ENCODE results near the gene FAM83F.

FAM83F gene

DNA sequence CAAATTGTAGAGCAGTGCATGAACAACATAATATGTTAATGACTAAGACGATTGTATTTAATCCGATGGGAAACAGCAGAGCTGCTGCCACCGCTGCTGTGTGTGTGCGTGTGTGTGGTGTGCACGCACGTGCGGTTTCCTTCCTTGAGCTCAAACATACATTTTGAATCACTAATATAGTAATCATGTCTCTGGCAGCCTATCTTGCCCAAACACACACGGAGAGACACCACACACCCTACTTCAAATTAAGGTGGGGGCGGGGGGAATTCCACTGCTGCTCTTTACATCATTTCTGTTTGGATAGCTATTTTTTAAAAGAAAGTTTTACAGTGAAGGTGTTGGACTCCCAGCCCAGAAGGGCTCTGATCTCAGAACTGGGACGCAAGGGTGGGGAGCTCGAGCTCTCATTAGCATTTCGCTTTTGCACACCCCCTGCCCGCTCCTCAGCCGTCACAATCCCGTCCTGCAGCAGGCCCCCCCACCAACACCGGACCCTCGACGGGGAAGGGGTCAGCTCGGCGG lies 651 bp upstream of the FAM83F start:
- DNase-seq (ENCODE audit: low spot score) = peak; percentile 48

DNA sequence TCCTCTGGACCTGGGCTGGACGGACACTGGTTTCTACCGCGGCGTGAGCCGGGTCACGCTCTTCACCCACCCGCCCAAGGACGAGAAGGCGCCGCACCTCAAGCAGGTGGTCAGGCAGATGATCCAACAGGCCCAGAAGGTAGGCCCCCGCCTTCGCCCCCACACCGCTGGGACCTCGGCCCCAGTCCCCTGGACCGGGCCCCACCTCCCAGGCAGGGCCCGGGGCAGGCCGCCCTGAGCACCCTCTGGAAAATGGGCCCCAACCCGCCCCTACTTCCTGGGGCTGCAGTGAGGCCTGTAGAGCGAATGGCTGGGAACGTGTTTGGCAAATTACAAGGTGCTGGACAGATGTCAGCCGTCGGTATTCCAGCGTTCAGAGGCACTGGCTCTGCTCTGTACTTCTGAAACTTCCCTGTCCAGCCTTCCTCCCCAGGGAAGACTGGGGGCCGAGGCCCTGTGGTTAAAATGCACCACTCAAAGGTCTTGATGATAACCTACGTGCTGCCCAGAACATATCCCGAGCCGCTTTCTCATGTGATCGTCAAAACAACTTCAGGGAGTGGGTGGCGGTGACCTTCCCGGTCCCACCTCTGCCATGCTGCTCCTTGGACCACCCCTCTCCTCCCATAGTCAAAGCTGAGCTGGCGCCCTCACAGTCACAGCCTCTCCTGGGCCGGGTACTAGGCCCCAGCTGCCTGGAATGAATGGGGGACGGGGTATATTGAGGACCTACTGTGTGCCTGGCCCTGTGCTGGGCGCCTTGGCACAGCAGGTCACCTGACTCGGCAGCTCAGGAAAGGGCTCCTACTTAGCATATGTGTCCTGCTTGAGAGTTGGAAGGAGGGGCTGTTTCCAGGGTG lies 869 bp downstream of the FAM83F start:
- DNase-seq (ENCODE audit: low spot score) = peak; percentile 37

DNA sequence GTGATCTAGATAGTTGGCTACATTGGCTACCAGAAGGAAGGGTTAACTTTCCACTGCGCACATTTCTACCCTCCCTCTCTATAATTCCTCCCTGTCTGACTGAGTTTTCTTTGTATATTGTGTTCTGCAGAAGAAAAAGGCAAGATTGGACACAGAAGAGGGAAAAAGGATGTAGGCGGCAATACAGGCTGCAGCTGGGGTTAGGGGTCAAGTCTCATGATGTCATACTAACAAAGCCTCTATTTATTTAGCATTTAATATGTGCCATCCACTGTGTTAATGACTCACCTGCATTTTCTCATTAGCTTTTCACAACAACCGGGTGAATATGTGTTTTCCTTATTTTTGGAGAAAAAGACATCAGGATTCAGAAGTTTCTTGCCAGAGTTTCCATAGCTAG lies 2.0 kb downstream of the FAM83F start:
- no peak for DNase-seq (ENCODE audit: low spot score)

DNA sequence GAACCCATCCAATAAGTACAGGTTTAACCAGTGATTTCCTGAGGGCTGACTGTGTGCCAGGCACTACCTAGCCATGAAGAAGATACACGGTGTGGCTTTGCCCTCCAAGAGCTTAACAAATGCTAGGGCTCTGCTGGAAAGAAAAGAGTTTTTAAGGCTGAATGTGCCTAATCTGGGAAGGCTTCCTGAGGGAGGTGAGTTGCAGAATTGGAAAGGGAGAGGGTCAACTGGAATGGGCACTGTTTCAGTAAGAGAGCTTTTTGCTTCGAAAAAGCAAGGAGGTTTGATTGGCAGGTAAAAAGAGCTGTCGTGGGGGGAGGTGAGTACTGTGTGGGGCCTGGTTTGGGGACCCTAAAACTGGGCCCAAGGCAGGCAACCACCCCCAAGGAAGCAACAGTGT lies 2.7 kb downstream of the FAM83F start:
- DNase-seq (ENCODE audit: low spot score) = no peak

DNA sequence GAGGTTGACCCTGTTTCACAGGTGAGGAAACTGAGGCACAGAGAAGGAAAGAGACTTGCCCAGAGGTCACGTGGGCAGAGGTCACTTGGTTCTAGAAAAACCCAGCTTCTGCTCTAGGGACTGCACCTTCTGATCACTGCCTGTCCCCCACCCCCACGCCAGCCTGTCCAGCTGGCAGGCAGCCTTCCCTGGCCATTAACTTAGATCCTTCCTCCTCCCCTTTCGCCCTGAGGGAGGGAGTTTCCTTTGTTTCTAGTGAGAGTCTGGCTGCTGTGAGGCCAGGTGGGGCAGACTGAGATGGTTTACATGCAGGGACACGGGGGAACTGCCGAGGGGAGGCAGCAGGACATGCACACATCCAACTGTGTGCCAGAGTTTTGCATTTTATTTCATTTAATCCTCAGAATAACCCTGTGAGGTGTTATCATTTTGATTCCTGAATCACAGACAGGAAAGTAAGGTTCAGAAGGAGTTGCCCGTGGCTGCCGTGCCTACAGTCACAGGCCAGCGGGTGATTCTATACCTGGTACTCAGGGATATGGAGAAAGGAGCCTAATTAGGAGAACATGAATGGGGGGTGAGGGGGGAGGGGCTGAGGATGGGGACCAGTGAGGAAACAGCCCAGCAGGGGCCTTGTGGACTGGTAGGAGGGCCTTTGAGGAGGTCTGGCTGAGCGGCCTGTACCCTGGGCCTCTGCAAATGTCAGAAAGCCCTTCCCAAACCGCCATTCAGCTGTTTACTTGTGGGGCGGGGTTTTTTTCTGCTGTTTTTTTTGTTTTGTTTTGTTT lies 3.4 kb downstream of the FAM83F start:
- DNase-seq (ENCODE audit: low spot score) = no peak

DNA sequence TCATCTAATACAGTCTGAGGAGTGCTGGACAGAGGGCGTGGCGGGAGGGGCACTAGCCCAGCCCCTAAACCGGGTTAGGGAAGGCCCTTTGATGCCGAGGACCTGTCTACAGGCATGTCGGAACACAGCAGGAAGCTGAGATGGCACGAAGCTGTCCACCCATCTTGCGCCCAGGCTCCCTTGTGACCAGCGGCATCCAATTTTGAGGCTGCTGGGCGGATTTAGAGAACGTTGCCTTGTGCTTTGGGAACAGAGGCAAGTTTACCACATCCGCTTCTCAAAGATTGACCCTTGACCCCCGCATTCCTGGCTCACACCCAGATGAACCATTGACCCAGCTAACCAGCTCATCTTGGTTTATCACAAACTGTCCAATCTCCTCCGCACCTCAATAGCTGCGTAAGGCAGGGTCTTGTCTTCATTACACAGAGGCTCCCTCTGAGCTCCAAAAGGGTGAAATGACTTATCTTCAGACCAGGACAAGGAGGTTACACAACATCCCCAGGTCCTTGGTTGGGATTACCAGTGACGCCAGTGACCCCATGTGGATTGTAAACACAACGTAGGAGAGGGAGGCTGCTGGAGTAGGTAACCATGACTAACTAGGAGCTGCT lies 4.5 kb downstream of the FAM83F start:
- DNase-seq (ENCODE audit: low spot score) = peak; percentile 58

DNA sequence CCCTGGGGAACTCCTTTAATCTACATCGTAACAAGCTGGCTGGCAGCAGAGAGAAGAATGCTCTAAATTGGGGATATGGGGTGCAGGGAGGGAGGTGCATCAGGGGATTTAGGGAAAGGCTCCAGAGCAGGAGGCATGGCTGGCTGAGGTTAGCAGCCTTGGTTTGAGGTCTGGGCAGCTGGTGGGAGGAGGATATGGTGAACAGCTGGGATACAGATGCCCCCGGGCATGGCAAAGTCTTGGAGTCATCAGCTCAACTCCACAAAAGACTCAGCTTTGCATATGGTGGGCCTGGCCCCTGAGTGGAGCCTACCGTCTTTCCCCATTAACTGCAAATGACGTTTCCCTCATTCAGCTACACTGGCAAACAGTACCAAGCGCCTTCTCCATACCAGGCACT lies 5.4 kb downstream of the FAM83F start:
- no peak for DNase-seq (ENCODE audit: low spot score)

DNA sequence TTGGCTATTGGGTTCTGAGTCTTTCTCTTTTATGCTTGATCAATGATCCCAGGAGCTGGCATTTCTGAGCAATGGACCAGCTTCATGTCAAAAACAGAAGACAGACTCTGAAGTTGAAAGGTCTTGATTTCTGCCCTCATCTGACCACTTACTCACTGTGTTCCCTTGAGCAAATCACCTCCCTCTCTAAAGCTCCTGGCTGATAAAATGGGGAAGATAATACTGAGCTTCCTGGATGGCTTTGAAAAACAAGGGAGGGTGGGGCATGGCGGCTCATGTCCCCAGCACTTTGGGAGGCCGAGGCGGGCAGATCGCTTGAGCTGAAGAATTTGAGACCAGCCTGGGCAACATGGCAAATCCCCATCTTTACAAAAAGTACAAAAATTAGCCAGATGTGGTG lies 6.4 kb downstream of the FAM83F start:
- no peak for DNase-seq (ENCODE audit: low spot score)

DNA sequence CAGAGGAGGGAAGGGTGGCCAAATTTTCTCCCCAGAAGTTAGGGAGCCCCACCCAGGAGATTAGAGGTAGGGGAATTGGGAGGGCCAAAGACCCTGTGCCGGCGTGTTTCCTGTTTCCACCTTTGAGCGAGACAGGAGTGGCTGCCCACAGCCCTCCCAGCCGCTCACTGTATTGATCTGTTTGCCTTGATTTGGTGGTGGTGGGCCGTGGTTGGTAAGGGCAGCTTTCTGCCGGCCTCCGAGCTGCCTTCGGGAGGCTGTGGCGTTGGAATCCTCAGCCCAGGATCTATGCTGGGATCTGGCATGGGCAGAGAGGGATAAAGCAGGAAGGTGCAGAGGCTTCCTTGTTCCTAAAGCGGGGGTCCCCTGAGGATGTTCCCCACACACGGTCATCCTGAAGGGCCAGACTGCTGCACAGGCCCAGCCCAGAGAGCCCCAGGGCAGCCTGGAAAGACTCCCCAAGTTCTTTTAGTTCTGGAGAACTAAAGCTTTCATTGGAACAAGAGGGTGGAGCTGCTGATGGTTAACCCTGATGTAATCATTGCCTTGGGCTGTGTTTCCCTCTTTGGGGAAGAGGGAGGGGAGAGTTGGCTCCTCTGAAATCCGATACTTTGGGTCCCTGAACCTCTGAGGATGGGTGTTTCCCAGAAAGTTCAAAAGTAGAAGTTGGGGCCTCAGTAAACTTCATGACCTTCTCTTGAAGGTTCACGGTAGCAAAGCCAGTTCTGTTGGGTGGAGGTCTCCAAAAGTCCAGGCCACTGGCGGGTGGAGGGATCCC lies 7.2 kb downstream of the FAM83F start:
- peak; percentile 34 for DNase-seq (ENCODE audit: low spot score)

DNA sequence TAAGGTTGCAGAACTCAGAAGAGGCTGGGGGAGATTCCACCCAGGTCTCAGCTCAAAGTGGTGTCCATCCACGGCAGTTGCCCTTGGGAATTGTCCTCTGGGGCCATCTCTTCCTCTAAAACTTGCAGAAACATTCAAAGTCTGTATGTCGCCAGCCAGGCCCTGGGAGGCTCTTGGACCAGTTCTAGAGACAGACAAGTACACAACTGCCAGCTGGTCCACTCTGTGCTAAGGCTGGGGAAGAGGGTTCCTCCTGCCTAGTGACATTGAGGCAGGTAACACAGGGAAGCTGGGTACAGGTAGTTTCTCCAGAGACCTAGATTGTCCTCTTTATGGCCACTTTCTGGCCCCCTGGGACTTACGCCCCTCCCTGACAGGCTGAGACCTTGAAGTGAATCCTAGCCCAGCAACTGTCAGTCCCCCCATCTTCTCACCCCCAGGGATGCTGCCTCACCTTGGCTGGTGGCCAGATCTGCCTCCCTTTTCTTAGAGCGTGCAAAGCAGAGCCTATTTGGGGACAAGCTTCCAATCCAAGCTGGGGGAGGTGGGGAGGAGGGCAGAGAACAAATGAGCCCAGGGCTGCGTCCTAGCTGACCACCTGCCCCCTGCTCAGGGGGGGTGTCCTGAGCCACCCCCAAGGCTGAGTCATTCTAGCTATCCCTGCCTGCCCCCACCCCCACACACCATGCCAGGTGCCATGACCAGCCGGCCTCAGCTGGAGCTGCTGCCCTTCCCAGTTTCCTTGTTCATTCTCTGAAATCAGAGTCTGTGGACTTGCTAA lies 8.4 kb downstream of the FAM83F start:
- DNase-seq (ENCODE audit: low spot score) = no peak

DNA sequence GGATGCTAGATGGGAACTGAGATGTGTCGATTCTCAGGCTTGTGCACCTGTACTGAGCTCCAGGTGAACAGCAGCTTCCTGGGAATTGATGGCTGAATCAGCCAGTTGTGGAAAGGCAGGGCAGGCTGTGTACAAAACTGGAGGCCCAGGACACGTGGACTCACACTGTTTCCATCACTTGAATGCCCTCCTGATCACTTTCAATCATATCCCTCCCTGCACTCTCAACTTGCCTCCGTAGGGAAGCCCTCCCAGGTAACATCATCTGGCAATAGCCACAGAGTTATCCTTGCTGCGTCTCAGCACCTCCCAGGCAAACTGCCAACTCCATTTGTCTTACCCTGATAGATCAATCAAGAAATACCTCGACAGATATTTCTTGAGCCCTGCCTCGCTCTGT lies 10.1 kb downstream of the FAM83F start:
- DNase-seq (ENCODE audit: low spot score) = no peak

DNA sequence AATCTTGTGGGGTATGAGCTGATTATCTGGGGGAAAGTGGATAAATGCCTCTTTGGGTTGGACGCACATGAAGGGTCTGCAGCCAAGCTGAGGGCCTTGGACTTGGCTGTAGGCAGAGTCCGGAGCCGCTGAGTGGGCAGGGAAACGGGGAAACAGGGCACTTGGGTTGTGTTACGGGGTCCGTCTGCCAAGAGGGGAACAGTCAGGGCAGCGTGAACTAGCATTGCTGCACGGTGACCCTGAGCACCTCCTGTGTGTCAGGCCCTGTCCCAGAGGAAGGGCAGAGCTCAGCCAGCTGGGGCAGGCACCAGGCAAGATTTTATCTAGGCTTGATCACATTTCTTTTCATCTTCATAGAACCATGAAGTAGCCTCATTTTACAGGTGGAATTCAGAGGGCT lies 11.9 kb downstream of the FAM83F start:
- DNase-seq (ENCODE audit: low spot score) = no peak

DNA sequence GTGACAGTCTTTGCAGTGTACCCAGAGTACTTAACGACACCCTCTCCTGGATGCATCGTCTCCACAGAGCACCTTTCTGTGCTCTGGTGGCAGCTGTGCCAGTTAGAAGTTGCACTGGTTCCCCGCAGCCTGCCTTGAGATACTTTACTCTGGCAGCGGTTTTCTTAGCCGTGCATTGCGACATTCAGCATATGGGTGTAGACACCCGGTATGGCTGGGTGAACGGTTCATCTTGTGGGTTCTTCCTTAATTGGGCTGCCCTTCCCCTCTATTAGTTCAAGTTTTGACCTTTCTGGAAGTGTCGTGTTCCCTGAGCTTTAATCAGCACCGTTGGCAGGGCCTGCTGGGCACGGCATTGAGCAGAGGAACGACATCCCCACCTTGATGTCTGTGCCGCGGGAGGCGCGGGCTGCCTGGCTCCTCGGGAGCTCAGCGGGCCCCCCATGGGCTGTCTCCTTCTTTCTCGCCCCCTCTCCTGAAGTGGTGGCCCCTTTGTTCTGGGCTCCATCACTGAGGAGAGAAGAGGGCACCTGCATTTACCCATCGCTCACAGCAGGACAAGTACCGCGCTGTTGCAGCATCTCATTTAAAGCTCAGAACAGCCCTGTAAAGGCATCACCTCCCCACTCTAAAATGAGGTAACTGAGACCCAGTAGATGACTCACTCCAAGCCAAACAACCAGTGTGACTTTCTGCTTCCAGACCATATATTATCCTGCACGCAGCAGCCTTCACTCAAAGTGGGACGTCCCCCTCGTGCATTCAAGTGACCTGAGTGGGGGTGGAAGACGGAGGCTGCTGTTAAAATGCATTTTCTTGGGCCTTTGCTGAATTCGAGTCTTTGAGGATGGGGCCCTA lies 13.3 kb downstream of the FAM83F start:
- no peak for DNase-seq (ENCODE audit: low spot score)

DNA sequence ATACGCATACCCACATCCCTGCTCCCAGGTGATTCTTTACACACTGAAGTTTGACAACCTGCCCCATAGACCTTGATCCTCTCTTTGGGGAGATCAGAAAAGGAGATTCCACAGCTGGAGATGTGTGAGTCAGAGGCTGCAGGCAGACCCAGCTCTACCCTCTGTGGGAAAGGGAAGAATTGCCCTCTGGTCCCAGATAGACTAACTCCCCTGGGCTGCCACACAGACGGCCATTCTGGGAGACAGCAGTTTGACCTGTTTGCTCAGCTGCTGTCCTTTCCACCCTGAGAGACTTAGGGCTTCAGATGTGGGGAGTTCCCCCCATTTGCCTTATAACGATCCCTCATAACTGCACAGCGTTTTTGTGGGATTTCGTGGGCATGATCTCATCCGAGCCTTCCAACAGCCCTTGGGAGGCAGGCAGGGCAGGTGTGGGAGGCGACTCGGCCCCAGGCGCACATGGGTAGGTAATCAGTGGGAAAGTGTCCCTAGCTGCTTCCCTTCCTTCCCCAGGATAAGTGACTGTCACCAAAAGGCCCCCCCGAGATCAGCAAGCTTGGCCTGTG lies 14.1 kb downstream of the FAM83F start:
- no peak for DNase-seq (ENCODE audit: low spot score)

DNA sequence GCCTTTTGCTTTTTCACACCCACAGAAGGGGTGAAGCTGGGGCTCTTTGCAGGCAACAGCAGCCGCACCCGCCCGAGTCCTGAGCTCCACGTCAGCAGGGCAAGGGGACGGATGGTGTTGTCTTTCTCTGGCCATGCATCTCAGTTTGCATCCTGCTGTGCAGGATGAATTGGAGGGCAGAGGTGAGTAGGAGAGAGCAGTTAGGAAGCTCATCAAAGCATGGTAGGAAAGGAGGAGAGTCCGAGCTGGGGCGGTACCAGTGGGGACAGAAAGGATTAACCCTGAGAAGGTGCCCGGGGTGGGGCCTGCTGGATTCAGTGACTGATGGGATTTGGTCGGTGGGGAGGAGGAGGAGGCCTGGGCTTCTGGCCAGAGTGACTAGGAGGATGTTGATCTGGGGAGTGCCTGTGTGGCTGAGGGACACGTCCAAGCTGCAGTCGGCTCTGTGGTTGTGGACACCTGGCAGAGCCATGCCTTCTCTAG lies 14.6 kb downstream of the FAM83F start:
- DNase-seq (ENCODE audit: low spot score) = peak; percentile 31

DNA sequence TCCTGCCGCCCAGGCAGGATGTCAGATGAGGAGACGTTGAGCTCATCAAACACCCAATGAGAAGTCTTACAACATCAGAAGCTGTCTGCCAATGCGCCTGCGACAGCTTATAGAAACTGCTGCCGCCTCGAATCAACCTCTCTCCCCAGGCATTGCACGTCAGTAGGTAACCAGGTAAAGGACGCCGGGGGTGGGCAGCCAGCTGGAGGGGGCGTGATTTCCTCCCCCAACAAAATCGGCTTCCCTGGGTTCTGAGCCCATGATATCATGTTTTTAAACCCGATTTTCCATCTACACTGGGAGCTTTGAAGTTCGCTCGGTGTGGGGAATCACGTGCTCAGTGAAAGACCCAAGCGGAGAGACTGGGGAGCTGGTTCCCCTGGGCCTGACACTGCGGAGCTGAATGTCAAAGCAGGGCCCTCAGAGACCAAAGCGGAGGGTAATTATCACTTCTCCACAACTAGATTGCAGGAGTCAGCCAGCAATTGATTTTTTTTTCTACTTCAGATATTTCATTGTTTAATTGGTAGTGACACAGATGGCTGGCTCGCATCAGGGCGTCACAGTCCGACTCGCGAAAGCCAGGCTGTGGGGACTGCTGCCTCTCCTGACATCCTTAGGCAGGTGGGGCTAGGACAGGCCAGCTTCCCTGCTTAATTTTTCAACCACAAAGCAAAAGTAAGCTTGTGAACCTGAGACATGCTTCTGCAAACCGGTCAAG lies 15.4 kb downstream of the FAM83F start:
- no peak for DNase-seq (ENCODE audit: low spot score)

DNA sequence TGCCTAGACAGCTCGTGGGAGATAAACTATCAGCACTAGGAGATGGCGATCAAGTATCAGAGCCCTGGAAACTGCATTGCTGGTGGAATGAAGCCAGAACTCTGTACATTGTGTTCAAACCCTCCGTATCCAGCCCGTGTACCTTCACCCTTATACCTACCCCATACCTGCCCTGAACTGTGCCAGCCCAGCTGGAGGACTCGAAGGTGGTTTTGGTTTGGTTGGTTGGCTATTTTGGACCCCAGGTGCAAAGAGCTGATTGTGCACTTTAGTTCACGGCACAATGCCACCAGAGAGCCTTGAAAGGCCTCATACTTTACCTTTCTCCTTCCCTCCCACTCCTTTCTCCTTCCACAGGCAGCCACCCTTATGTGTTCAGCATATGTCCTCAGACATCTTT lies 16.0 kb downstream of the FAM83F start:
- no peak for DNase-seq (ENCODE audit: low spot score)

DNA sequence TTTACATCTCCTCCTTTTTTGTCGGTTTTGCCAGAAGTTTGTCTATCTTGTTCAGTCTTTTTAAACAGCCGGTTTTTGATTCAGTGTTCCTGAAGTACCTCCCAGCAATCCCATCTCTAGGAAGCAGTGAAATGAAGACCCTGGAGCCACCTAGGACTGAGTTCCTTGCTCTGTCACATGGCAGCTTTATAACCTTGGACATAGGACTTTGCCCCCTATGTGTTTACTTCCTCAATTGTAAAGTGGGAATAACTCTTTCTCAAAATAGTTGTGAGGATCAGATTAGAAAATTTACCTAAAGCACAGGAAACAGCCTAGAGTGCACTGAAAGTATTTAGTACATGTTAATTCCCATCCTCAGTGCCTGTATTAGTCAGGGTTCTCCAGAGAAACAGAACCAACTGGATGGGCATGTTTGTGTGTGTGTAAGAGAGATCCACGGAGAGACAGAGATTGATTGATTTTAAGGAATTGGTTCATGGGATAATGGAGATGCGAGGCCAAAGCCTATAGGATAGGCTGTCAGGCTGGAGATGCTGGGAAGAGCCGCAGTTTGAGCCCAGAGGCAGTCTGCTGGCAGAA lies 20.0 kb downstream of the FAM83F start:
- no peak for DNase-seq (ENCODE audit: low spot score)
